Esophagus squamous epithelium (tissue), 4 donors: ENCODE data around the gene MC3R.

Experiments
- CTCF ChIP-seq, 6 experiments: fragments of 450-650 bp in 4 of 6; fragments of 200-600 bp in 2 of 6; sonication (generic) in 2 of 6; IDR thresholded peaks; one replicate each; pipeline ENCODE4 v1.5.1; 2016 to 2019; ENCODE audit warnings: antibody characterized with exemption in 6 of 6, mild to moderate bottlenecking in 4 of 6, moderate library complexity in 4 of 6
- POLR2A ChIP-seq, 4 donors: fragments of 450-650 bp; IDR thresholded peaks; one replicate each; pipeline ENCODE4 v1.6.1; 2017; ENCODE audit warnings: antibody characterized with exemption in 4 of 4, mild to moderate bottlenecking in 4 of 4, moderate library complexity in 3 of 4

GRCh38 chr20:56215115-56215514 is 33.4 kb upstream of the MC3R start:
- TF ChIP-seq CTCF (IDR thresholded peaks at IDR 0.05) (no peak), POLR2A (IDR thresholded peaks at IDR 0.05) (no peak)
